NB4 (cell line): ENCODE results near the gene HYPK.
"Not testable (repeated sequence)": the region's sequence is repeated elsewhere in the genome, so short reads cannot be mapped to it uniquely, and the experiment has no call there.

Source experiments
- DNase-seq: peaks from one replicate; pipeline ENCODE4 v3.0.0; 2010; ENCODE audit warnings: low read depth
- H3K4me3 ChIP-seq: one replicate; pipeline ENCODE4 v1.5.1; 2011; ENCODE audit warnings: mild to moderate bottlenecking, low read depth, low read length, moderate library complexity
- MYC ChIP-seq: IDR thresholded peaks from 2 replicates; pipeline ENCODE4 v1.6.1; 2011; ENCODE audit warnings: low read depth, low read length
- POLR2A ChIP-seq: IDR thresholded peaks from 2 replicates; pipeline ENCODE4 v1.6.1; 2011; ENCODE audit warnings: mild to moderate bottlenecking; ENCODE audit not compliant: insufficient read length; ENCODE audit errors: extremely low read depth
- TF ChIP-seq, protein P1 (sequence below): IDR thresholded peaks from 2 replicates; pipeline ENCODE4 v1.6.1; 2011; ENCODE audit warnings: low read depth, low read length
- TF ChIP-seq, protein P2 (sequence below): IDR thresholded peaks from one replicate; pipeline ENCODE4 v1.5.1; 2012; ENCODE audit warnings: low read depth, low read length

Gene HYPK

DNA sequence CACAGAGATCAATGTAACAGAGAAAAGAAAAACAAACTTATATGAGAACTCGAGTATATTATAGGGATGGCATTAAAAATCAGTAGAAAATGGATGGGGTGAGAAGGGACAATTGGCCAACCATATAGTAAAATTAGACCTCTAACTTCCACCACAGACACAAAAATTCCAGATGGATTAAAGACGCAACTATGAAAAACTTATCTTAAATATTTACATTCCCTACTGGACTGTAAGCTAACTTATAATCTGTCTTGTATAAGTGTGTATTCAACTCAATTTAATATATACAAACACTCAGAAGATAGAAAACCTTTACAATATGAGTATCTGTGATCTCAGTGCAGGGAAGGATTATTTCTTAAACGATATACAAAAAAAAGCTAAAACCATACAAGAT, 21.1 kb downstream of the HYPK start:
- TF ChIP-seq POLR2A = no peak
- DNase-seq = no peak
- H3K4me3 ChIP-seq = peak overlapping the region; percentile 37

DNA sequence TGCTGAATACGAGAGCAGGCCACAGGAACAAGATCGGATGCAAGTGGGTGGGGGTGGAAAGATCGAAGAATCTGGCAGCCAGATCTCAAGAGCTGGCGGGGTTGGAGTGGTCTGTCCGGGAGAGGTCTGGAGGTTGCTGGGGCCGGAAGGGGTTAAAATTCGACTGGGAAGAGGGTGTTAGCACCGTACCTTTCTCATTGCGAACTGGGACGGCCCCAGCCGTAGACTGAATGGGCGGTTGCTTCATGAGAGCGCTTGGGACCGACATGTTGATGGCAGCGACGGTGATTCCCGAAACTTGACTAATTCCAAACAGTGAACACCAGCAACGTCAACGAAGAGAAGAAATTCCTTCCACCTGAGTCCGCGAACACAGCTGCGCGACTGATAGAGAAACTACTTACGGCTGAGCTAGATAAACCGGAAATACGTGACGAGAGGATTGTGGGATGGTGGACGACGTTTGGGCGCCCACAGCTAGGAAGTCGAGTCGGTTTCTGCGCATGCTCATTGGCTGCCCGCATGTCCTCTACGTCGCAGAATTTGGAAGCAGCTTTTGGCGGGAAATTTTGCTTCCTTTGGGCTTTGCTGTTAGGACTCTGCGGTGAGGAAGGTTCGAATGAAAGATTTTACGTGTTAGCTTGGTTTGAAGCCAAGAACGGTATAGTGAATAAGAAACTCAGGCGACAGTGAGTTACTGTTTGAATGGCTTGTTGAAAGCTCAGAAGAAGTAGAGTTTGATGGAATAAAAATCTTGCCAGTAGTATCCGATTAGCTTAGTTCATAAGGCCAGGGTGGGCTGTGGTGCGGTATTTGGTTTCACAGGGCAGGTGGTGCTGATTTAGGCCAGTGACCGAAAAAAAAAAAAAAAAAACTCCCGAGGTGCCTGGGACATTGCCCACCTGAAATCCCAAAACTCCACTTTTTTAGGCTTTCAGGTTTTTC, 24.2 kb downstream of the HYPK start, which contains the start of gene MFAP1:
Gene MFAP1, minus strand, starts transcription at position 389 of the 945 bp plus-strand sequence. Its CDS starts 121 bp downstream, at position 268.
- peak; percentile 97 for DNase-seq
- peak within 1 kb of the TSS; percentile 94 for H3K4me3 ChIP-seq
- TF ChIP-seq, protein P1, sequence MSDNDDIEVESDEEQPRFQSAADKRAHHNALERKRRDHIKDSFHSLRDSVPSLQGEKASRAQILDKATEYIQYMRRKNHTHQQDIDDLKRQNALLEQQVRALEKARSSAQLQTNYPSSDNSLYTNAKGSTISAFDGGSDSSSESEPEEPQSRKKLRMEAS = peak; percentile 95
- peak; percentile 97 for TF ChIP-seq POLR2A
- peak; percentile 88 for TF ChIP-seq MYC
- TF ChIP-seq, protein P2, sequence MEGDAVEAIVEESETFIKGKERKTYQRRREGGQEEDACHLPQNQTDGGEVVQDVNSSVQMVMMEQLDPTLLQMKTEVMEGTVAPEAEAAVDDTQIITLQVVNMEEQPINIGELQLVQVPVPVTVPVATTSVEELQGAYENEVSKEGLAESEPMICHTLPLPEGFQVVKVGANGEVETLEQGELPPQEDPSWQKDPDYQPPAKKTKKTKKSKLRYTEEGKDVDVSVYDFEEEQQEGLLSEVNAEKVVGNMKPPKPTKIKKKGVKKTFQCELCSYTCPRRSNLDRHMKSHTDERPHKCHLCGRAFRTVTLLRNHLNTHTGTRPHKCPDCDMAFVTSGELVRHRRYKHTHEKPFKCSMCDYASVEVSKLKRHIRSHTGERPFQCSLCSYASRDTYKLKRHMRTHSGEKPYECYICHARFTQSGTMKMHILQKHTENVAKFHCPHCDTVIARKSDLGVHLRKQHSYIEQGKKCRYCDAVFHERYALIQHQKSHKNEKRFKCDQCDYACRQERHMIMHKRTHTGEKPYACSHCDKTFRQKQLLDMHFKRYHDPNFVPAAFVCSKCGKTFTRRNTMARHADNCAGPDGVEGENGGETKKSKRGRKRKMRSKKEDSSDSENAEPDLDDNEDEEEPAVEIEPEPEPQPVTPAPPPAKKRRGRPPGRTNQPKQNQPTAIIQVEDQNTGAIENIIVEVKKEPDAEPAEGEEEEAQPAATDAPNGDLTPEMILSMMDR = no peak

DNA sequence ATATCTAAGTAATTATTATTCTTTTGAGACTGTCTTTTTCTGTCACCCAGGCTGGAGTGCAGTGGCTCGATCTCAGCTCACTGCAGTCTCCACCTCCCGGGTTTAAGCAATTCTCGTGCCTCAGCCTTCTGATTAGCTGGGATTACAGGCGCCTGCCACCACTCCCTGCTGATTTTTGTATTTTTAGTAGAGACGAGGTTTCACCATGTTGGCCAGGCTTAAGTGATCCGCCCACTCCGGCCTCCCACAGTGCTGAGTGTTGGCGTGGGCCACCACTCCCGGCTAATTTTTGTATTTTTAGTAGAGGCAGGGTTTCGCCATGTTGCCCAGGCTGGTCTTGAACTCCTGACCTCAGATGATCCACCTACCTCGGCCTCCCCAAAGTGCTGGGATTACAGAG, 24.9 kb downstream of the HYPK start:
- DNase-seq = not testable (repeated sequence)

DNA sequence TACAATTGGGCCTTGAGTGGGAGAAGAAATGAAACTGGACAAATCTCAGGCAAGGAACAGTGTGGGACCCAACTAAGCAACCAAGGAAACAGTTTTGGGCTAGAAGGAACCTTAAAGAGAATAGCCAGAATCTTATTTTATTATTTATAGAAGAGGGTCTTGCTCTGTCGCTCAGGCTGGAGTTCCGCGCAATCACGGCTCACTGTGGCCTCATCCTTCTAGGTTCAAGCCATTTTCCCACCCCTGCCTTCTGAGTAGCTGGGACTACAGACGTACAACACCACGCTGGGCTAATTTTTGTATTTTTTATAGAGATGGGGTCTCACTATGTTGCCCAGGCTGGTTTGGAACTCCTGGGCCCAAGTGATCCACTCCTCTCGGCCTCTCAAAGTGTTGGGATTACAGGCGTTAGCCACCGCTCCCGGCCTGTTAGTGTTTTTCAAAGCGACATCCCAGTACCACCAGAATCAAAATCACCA, 25.7 kb downstream of the HYPK start:
- TF ChIP-seq, protein P2 = no peak
- no peak for DNase-seq
- no peak overlapping the region for H3K4me3 ChIP-seq

More for the DNA sequence above, 24.9 kb downstream of the HYPK start:
- not testable (repeated sequence) for H3K4me3 ChIP-seq

DNA sequence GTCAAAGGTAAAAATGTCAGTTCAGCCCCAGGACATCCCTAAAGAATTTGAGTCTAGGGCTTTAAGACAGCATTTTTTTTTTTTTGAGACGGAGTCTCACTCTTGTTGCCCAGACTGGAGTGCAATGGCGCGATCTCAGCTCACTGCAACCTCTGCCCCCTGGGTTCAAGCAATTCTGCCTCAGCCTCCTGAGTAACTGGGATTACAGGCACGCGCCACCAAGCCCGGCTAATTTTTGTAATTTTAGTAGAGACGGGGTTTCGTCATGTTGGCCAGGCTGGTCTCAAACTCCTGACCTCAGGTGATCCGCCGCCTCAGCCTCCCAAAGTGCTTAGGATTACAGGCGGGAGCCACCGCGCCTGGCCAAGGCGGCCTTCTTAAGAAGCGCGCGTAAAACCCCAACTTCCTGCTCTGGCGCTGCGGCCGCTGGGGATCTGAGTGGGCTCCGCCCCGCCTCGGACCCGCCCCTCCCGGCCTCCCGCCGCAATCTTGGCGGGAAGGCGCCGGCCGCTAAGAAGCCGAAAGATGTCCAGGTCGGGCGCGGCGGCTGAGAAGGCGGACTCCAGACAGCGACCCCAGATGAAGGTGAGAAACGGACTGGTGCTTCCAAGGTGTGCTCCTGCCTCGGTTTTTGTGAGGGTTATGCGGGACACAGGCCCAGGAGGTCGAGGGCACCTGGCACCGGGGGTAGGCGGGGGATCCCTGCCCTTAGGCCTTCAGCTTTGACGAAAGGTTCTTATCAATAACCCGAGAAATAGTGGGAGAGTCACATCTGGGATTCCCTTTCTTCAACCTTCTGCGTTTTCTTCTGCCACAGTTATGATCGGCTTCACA, 26.3 kb downstream of the HYPK start, which contains the start of gene WDR76:
Gene WDR76, plus strand, starts transcription at position 495 of the 834 bp plus-strand sequence. Its CDS starts 31 bp downstream, at position 526.
- H3K4me3 ChIP-seq = peak within 1 kb of the TSS; percentile 95
- peak; percentile 96 for DNase-seq
- peak; percentile 42 for TF ChIP-seq POLR2A
- no peak for TF ChIP-seq MYC
- TF ChIP-seq, protein P2 = no peak

DNA sequence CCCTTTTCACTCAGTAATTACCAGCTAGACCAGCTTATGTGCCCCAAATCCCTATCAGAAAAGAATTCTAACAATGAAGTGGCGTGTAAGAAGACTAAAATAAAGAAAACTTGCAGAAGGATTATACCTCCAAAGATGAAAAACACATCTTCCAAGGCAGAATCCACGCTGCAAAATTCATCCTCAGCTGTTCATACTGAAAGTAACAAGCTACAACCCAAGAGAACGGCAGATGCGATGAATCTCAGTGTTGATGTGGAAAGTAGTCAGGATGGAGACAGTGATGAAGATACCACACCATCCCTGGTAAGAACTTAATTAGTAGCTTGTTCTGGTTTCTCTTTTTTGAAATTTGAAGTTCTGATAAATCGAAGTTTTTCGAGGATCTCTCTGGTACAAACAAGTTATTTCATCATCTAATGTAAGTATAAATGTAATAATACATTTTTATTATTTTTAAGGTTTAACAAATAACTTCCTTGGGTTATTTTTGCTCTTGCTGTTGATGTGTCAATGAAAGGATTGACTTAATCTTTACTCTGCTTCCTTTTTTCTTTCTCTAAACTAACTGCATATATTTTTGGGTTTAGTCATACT, 27.8 kb downstream of the HYPK start:
- TF ChIP-seq MYC (no peak), POLR2A (no peak)
- TF ChIP-seq, protein P2 = no peak
- TF ChIP-seq, protein P1 = no peak
- peak; percentile 24 for DNase-seq
- H3K4me3 ChIP-seq = peak overlapping the region; percentile 95

DNA sequence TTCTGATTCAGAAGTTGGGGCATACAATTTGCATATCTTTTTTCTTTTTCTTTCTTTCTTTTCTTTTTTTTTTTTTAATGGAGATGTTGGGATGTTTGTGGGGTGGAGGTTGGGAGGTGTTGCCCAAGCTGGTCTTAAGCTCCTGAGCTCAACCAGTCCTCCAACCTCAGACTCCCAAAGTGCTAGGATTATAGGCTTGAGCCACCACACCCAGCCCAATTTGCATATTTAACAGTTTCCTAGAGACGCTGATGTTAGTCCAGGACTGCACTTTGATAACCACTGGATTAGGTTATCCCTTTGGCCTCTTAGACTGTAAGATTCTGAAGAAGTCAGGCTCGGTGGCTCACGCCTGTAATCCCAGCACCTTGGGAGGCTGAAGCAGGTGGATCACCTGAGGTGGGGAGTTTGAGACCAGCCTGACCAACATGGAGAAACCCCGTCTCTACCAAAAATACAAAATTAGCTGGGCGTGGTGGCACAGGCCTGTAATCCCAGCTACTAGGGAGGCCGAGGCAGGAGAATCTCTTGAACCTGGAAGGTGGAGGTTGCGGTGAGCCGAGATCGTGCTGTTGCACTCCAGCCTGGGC, 29.6 kb downstream of the HYPK start:
- not testable (repeated sequence) for DNase-seq
- H3K4me3 ChIP-seq = peak overlapping the region; percentile 11

DNA sequence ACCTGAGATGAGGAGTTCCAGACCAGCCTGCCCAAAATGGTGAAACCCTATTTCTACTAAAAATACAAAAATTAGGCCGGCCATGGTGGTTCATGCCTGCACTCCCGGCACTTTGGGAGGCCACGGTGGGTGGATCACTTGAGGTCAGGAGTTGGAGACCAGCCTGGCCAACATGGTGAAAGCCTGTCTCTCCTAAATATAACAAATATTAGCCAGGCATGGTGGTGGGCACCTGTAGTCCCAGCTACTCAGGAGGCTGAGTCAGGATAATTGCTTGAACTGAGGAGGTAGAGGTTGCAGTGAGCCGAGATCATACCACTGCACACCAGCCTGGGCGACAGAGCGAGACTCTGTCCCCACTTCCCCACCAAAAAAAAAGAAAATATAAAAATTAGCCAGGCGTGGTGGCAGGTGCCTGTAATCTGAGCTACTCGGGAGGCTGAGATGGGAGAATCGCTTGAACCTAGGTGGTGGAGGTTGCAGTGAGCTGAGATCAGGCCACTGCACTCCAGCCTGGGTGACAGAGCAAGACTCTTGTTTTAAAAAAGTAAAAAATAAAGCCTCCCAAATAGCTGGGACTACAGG, 30.4 kb downstream of the HYPK start:
- H3K4me3 ChIP-seq = not testable (repeated sequence)

DNA sequence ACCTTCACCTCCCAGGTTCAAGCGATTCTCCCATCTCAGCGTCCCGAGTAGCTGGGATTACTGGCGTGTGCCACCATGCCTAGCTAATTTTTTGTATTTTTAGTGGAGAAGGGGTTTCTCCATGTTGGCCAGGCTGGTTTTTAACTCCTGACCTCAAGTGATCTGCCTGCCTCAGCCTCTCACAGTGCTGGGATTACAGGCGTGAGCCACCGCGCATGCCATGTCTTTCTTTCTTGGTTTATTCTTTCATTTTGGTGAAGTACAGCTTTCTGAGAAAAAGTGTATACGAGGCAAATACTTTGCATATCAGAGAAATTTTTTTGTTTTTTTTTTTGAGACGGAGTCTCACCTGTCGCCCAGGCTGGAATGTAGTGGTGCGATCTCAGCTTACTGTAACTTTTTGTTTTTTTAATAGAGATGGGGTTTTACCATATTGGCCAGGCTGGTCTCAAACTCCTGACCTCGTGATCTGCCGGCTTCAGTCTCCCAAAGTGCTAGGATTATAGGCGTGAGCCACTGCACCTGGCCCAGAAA, 31.2 kb downstream of the HYPK start:
- DNase-seq = not testable (repeated sequence)
- peak overlapping the region; percentile 16 for H3K4me3 ChIP-seq

More for the DNA sequence above, 30.4 kb downstream of the HYPK start:
- not testable (repeated sequence) for DNase-seq

DNA sequence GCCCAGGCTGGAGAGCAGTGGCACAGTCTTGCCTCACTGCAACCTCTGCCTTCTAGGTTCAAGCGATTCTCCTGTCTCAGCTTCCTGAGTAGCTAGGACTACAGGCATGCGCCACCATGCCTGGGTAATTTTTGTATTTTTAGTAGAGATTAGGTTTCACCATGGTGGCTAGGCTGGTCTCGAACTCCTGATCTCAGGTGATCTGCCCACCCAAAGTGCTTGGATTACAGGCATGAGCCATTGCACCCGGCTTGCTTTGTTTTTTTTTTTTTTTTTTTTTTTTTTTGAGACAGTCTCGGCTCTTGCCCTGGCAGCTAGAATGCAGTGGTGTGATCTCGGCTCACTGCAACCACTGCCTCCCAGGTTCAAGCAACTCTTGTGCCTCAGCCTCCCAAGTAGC, 32.1 kb downstream of the HYPK start:
- DNase-seq, H3K4me3 ChIP-seq: not testable (repeated sequence)
